WTC11 (cell line): ENCODE results near the gene DPP7. TPM values are rescaled to one million over a fixed set of nuclear protein-coding genes. Genes with fewer than 3 reads are reported as not detected.

Source experiments
- ATAC-seq: fragments of 200-7000 bp; cut with Tn5 transposase; 2 replicates; pipeline ENCODE4 v1.10.0; 2021; ENCODE audit warnings: mild to moderate bottlenecking, moderate library complexity
- CTCF ChIA-PET: fragments of 300-600 bp; sonication (Branson Sonifier 250); formaldehyde crosslinking; loops from one replicate; lab custom pipeline; 2021; ENCODE audit warnings: antibody characterized with exemption; lab: Charles Lee
- POLR2A ChIA-PET: fragments of 350-600 bp; sonication (Branson Sonifier 250); formaldehyde crosslinking; loops from one replicate; lab custom pipeline; 2021; ENCODE audit warnings: antibody characterized with exemption; lab: Charles Lee
- DNase-seq: peaks from one replicate; pipeline ENCODE4 v3.0.0; 2021; ENCODE audit warnings: low spot score
- H3K27ac Mint-ChIP-seq: 2 replicates; pipeline ENCODE4 v1.8.0; 2021; ENCODE audit warnings: mixed read lengths
- H3K27me3 Mint-ChIP-seq: 2 replicates; pipeline ENCODE4 v1.8.0; 2021; ENCODE audit warnings: low read depth, mild to moderate bottlenecking, moderate library complexity, mixed read lengths
- H3K36me3 Mint-ChIP-seq: 2 replicates; pipeline ENCODE4 v1.8.0; 2021; ENCODE audit warnings: mixed read lengths
- H3K4me1 Mint-ChIP-seq: 2 replicates; pipeline ENCODE4 v1.8.0; 2022; ENCODE audit warnings: mixed read lengths
- H3K4me3 Mint-ChIP-seq: 2 replicates; pipeline ENCODE4 v1.8.0; 2021; ENCODE audit warnings: mild to moderate bottlenecking, moderate library complexity, mixed read lengths
- H3K9me3 Mint-ChIP-seq: 2 replicates; pipeline ENCODE4 v1.8.0; 2021; ENCODE audit warnings: mixed read lengths
- ATF6 ChIP-seq: sonication (generic); formaldehyde crosslinking; IDR thresholded peaks from 2 replicates; pipeline ENCODE4 v1.8.1; 2023; ENCODE audit warnings: mild to moderate bottlenecking, missing genetic modification reagents
- E2F4 ChIP-seq: sonication (generic); formaldehyde crosslinking; IDR thresholded peaks from 2 replicates; pipeline ENCODE4 v1.8.1; 2022; ENCODE audit warnings: low read depth, mild to moderate bottlenecking, moderate library complexity, missing genetic modification reagents, borderline replicate concordance
- E2F5 ChIP-seq: sonication (generic); formaldehyde crosslinking; IDR thresholded peaks from 2 replicates; pipeline ENCODE4 v1.8.1; 2022; ENCODE audit warnings: mild to moderate bottlenecking, moderate library complexity, missing genetic modification reagents
- EMX1 ChIP-seq: fragments of 250-450 bp; sonication (Bioruptor Pico); IDR thresholded peaks from 2 replicates; pipeline ENCODE4 v1.8.0; 2021; ENCODE audit warnings: mild to moderate bottlenecking
- FOXP4 ChIP-seq: sonication (generic); formaldehyde crosslinking; IDR thresholded peaks from 2 replicates; pipeline ENCODE4 v1.8.0; 2022; ENCODE audit warnings: mild to moderate bottlenecking, missing genetic modification reagents
- MAX ChIP-seq: sonication (generic); formaldehyde crosslinking; IDR thresholded peaks from 2 replicates; pipeline ENCODE4 v1.8.0; 2022; ENCODE audit warnings: mild to moderate bottlenecking, missing genetic modification reagents
- MYBL2 ChIP-seq: sonication (generic); formaldehyde crosslinking; IDR thresholded peaks from 2 replicates; pipeline ENCODE4 v1.8.1; 2023; ENCODE audit warnings: mild to moderate bottlenecking, moderate library complexity, missing genetic modification reagents
- NFYB ChIP-seq: sonication (generic); formaldehyde crosslinking; conservative IDR thresholded peaks from 2 replicates; pipeline ENCODE4 v1.8.0; 2022; ENCODE audit warnings: low read depth, missing genetic modification reagents
- PRDM15 ChIP-seq: sonication (generic); formaldehyde crosslinking; IDR thresholded peaks from 2 replicates; pipeline ENCODE4 v1.8.0; 2022; ENCODE audit warnings: missing genetic modification reagents
- PRRX2 ChIP-seq: fragments of 250-450 bp; sonication (Bioruptor Pico); IDR thresholded peaks from 2 replicates; pipeline ENCODE4 v1.8.0; 2021; ENCODE audit warnings: mild to moderate bottlenecking
- ZNF121 ChIP-seq: sonication (generic); formaldehyde crosslinking; IDR thresholded peaks from 2 replicates; pipeline ENCODE4 v1.8.0; 2023; ENCODE audit warnings: missing genetic modification reagents
- total RNA-seq: library from RNA; stranded (reverse); gene quantifications from 3 replicates; pipeline ENCODE4 v1.2.3, GENCODE V29; 2021

DPP7 gene
- total RNA-seq, 1 experiment from 2014 or later, result 38.9 TPM

GRCh38 chr9:137070906-137071275, 43.6 kb downstream of the DPP7 start:
- Mint-ChIP-seq H3K27ac (peak overlapping the region; percentile 95), H3K36me3 (no peaks in the 10 kb centered on the region), H3K27me3 (peaks cover 3% of the 10 kb centered on the region; the same call in 1 of the 2 replicates), H3K4me1 (peaks cover 36% of the 10 kb centered on the region), H3K4me3 (peak overlapping the region; percentile 71), H3K9me3 (no peaks in the 10 kb centered on the region)
- TF ChIP-seq ZNF121 (peak; percentile 8; the same call in 1 of the 2 replicates), ATF6 (CRISPR knock-in tag) (no peak), PRRX2 (CRISPR knock-in tag) (no peak), E2F4 (no peak), PRDM15 (no peak)
- ATAC-seq (peak; percentile 8), DNase-seq (no peak)
- ChIA-PET POLR2A (interaction anchor here (0.6 to 2.9 kb wide), 7 partner anchors 14 to 170 kb away, joined by 3 to 21 read pairs (median 5); partner anchors contain the start of genes MAN1B1 and TPRN), CTCF (interaction anchor here (0.7 to 10.4 kb wide), 28 partner anchors 11 to 352 kb away, joined by 3 to 240 read pairs (median 6); partner anchors contain the start of genes ABCA2, ENTPD2, EXD3 and MAN1B1)

GRCh38 chr9:137070201-137070905, 44.2 kb downstream of the DPP7 start, which contains the start of gene SAPCD2:
TSS of gene SAPCD2 (minus strand) at chr9:137070557. CDS start at chr9:137070460, 97 bp downstream.
- CTCF ChIA-PET, result interaction anchor here (0.7 to 10.4 kb wide), 34 partner anchors 7 to 532 kb away, joined by 3 to 240 read pairs (median 5); partner anchors contain the start of genes ABCA2, ENTPD2, EXD3 and LCN8
- peak within 1 kb of the TSS; percentile 95 for H3K27ac Mint-ChIP-seq

More at GRCh38 chr9:137070201-137070905, 44.2 kb downstream of the DPP7 start, which contains the start of gene SAPCD2:
- DNase-seq, result peak; percentile 88
- Mint-ChIP-seq H3K4me3 (peak within 1 kb of the TSS; percentile 71), H3K36me3 (peaks cover 3% of the 10 kb centered on the region), H3K27me3 (no peaks in the 10 kb centered on the region), H3K4me1 (peaks cover 34% of the 10 kb centered on the region), H3K9me3 (no peaks in the 10 kb centered on the region)
- TF ChIP-seq MAX, result 0 out of 2 replicates have a peak, but pooled peaks have one; percentile 29
- no peak for TF ChIP-seq EMX1 (CRISPR knock-in tag)
- 0 out of 2 replicates have a peak, but pooled peaks have one; percentile 24 for TF ChIP-seq E2F5 (CRISPR knock-in tag)
- TF ChIP-seq NFYB (CRISPR knock-in tag), result 0 out of 2 replicates have a peak, but pooled peaks have one; percentile 24
- 0 out of 2 replicates have a peak, but pooled peaks have one; percentile 12 for TF ChIP-seq FOXP4 (CRISPR knock-in tag)
- peak; percentile 87 for TF ChIP-seq MYBL2 (CRISPR knock-in tag)
- POLR2A ChIA-PET, result interaction anchor here (0.6 to 2.9 kb wide), 7 partner anchors 15 to 170 kb away, joined by 3 to 21 read pairs (median 5); partner anchors contain the start of genes MAN1B1 and TPRN
- peak; percentile 84 for ATAC-seq
